SKM-1 treated with dmso at 0.1 percent for 144 hours (cell line): ENCODE results near the gene ADGRF4.
"Not testable (repeated sequence)": the region's sequence is repeated elsewhere in the genome, so short reads cannot be mapped to it uniquely, and the experiment has no call there.

Source experiments
- DNase-seq: peaks from one replicate; lab custom pipeline; 2025; ENCODE audit not compliant: unreplicated experiment; lab: John Stamatoyannopoulos, UW

The ADGRF4 gene

GRCh38 chr6:47733879-47734558 lies 35.6 kb downstream of the ADGRF4 start:
- no peak for DNase-seq

GRCh38 chr6:47734831-47735481 lies 36.6 kb downstream of the ADGRF4 start:
- no peak for DNase-seq

GRCh38 chr6:47736083-47736700 lies 37.8 kb downstream of the ADGRF4 start:
- no peak for DNase-seq

GRCh38 chr6:47737406-47737805 lies 39.0 kb downstream of the ADGRF4 start:
- no peak for DNase-seq

GRCh38 chr6:47740714-47741113 lies 42.3 kb downstream of the ADGRF4 start:
- no peak for DNase-seq

- no peak for DNase-seq
Observed at GRCh38 chr6:47741807-47742206, 43.4 kb downstream of the ADGRF4 start.

GRCh38 chr6:47743744-47744143 lies 45.4 kb downstream of the ADGRF4 start:
- no peak for DNase-seq

- DNase-seq: not testable (repeated sequence)
Observed at GRCh38 chr6:47745269-47745668, 46.9 kb downstream of the ADGRF4 start.

- DNase-seq: no peak
Observed at GRCh38 chr6:47749757-47750156, 51.4 kb downstream of the ADGRF4 start.

- DNase-seq: no peak
Observed at GRCh38 chr6:47752801-47753200, 54.4 kb downstream of the ADGRF4 start.

GRCh38 chr6:47759364-47759763 lies 61.0 kb downstream of the ADGRF4 start:
- DNase-seq: no peak

- DNase-seq: no peak
Observed at GRCh38 chr6:47762502-47762901, 64.1 kb downstream of the ADGRF4 start.

GRCh38 chr6:47766445-47766844 lies 68.1 kb downstream of the ADGRF4 start:
- no peak for DNase-seq

- no peak for DNase-seq
Observed at GRCh38 chr6:47767102-47767501, 68.7 kb downstream of the ADGRF4 start.

GRCh38 chr6:47769982-47770381 lies 71.6 kb downstream of the ADGRF4 start:
- no peak for DNase-seq
